ENCODE results near the gene PTPRO.

GRCh38 chr12:15411842-15412241 is 89.5 kb downstream of the PTPRO start:
- TF ChIP-seq CTCF (IDR thresholded peaks at IDR 0.05) (no peak), EP300 (IDR thresholded peaks at IDR 0.05) (no peak)
